ENCODE results near the gene NT5DC4. TPM values are rescaled to one million over a fixed set of nuclear protein-coding genes. Genes with fewer than 3 reads are reported as not detected.

The NT5DC4 gene
- total and polyA plus RNA-seq, 4 donors, result 1.2 TPM; not detected in 3

DNA sequence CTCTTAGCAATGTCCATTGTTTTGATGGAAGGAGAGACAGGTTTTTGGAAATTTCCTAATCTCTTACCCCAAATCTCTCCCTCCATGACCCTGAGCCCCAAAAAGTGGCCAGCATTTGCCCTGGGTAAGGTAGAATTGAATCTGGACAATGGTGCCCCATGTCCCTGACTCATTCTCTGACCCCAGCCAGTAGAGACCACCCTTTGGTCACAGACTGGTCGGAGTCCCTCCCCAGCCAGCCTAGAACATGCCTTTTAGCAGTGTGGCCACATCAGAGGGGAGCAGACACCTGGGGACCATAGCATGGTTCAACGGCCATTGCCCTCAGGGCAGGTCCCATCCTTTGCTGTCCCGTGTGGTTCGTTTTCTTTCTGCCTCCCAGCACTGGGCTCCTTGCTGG, 6.5 kb upstream of the NT5DC4 start:
- no peak for DNase-seq (ENCODE audit: low spot score)
- Histone ChIP-seq H3K27me3 (ENCODE audit: control insufficient read depth in 4 of 4, insufficient read depth in 4 of 4, low read length in 3 of 4) (no peaks in the 10 kb centered on the region), H3K36me3 (ENCODE audit: control insufficient read depth in 4 of 4, insufficient read depth in 3 of 4, low read depth in 1 of 4, low read length in 3 of 4) (no peaks in the 10 kb centered on the region), H3K9ac (ENCODE audit: low read depth in 1 of 2, low read length in 2 of 2) (no peak overlapping the region), H3K27ac (ENCODE audit: low read depth in 1 of 2, low read length in 2 of 2) (no peak overlapping the region), H3K9me3 (ENCODE audit: control insufficient read depth in 4 of 4, low read length in 3 of 4) (no peaks in the 10 kb centered on the region), H3K4me1 (ENCODE audit: control insufficient read depth in 4 of 4, insufficient read depth in 4 of 4, low read length in 3 of 4) (no peaks in the 10 kb centered on the region), H3K4me3 (ENCODE audit: low read depth in 1 of 3, low read length in 3 of 3) (no peak overlapping the region)
- WGBS, result 86% methylated on average over 4 of the region's 4 CpGs
- TF ChIP-seq, protein P1, sequence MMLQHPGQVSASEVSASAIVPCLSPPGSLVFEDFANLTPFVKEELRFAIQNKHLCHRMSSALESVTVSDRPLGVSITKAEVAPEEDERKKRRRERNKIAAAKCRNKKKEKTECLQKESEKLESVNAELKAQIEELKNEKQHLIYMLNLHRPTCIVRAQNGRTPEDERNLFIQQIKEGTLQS (IDR thresholded peaks at IDR 0.05), result no peak
- no peak for TF ChIP-seq TAF1 (conservative IDR thresholded peaks at IDR 0.05)
- TF ChIP-seq, protein P2, sequence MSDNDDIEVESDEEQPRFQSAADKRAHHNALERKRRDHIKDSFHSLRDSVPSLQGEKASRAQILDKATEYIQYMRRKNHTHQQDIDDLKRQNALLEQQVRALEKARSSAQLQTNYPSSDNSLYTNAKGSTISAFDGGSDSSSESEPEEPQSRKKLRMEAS (IDR thresholded peaks at IDR 0.05), result no peak
- no peak for TF ChIP-seq NR2F2 (IDR thresholded peaks at IDR 0.05)
- TF ChIP-seq FOXA1 (IDR thresholded peaks at IDR 0.05), result no peak
- TF ChIP-seq, protein P3, sequence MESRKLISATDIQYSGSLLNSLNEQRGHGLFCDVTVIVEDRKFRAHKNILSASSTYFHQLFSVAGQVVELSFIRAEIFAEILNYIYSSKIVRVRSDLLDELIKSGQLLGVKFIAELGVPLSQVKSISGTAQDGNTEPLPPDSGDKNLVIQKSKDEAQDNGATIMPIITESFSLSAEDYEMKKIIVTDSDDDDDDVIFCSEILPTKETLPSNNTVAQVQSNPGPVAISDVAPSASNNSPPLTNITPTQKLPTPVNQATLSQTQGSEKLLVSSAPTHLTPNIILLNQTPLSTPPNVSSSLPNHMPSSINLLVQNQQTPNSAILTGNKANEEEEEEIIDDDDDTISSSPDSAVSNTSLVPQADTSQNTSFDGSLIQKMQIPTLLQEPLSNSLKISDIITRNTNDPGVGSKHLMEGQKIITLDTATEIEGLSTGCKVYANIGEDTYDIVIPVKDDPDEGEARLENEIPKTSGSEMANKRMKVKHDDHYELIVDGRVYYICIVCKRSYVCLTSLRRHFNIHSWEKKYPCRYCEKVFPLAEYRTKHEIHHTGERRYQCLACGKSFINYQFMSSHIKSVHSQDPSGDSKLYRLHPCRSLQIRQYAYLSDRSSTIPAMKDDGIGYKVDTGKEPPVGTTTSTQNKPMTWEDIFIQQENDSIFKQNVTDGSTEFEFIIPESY (IDR thresholded peaks at IDR 0.05), result no peak
- no peak for TF ChIP-seq HNF4G (IDR thresholded peaks at IDR 0.05)
- no peak for TF ChIP-seq GABPA (IDR thresholded peaks at IDR 0.05 in 1 of 2, conservative IDR thresholded peaks at IDR 0.05 in 1 of 2)
- no peak for TF ChIP-seq HNF4A (conservative IDR thresholded peaks at IDR 0.05)
- no peak for TF ChIP-seq RXRA (IDR thresholded peaks at IDR 0.05)
- TF ChIP-seq RAD21 (IDR thresholded peaks at IDR 0.05), result no peak
- TF ChIP-seq, protein P4, sequence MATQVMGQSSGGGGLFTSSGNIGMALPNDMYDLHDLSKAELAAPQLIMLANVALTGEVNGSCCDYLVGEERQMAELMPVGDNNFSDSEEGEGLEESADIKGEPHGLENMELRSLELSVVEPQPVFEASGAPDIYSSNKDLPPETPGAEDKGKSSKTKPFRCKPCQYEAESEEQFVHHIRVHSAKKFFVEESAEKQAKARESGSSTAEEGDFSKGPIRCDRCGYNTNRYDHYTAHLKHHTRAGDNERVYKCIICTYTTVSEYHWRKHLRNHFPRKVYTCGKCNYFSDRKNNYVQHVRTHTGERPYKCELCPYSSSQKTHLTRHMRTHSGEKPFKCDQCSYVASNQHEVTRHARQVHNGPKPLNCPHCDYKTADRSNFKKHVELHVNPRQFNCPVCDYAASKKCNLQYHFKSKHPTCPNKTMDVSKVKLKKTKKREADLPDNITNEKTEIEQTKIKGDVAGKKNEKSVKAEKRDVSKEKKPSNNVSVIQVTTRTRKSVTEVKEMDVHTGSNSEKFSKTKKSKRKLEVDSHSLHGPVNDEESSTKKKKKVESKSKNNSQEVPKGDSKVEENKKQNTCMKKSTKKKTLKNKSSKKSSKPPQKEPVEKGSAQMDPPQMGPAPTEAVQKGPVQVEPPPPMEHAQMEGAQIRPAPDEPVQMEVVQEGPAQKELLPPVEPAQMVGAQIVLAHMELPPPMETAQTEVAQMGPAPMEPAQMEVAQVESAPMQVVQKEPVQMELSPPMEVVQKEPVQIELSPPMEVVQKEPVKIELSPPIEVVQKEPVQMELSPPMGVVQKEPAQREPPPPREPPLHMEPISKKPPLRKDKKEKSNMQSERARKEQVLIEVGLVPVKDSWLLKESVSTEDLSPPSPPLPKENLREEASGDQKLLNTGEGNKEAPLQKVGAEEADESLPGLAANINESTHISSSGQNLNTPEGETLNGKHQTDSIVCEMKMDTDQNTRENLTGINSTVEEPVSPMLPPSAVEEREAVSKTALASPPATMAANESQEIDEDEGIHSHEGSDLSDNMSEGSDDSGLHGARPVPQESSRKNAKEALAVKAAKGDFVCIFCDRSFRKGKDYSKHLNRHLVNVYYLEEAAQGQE (IDR thresholded peaks at IDR 0.05), result no peak
- TF ChIP-seq EGR1 (IDR thresholded peaks at IDR 0.05; ENCODE audit: low read depth in 2 of 2), result no peak
- TF ChIP-seq FOXA2 (IDR thresholded peaks at IDR 0.05), result no peak
- no peak for TF ChIP-seq SP1 (IDR thresholded peaks at IDR 0.05)
- TF ChIP-seq JUND (IDR thresholded peaks at IDR 0.05), result no peak
- TF ChIP-seq, protein P5, sequence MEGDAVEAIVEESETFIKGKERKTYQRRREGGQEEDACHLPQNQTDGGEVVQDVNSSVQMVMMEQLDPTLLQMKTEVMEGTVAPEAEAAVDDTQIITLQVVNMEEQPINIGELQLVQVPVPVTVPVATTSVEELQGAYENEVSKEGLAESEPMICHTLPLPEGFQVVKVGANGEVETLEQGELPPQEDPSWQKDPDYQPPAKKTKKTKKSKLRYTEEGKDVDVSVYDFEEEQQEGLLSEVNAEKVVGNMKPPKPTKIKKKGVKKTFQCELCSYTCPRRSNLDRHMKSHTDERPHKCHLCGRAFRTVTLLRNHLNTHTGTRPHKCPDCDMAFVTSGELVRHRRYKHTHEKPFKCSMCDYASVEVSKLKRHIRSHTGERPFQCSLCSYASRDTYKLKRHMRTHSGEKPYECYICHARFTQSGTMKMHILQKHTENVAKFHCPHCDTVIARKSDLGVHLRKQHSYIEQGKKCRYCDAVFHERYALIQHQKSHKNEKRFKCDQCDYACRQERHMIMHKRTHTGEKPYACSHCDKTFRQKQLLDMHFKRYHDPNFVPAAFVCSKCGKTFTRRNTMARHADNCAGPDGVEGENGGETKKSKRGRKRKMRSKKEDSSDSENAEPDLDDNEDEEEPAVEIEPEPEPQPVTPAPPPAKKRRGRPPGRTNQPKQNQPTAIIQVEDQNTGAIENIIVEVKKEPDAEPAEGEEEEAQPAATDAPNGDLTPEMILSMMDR (IDR thresholded peaks at IDR 0.05; ENCODE audit: low read depth, low read length, missing input control), result no peak
- no peak for TF ChIP-seq YY1 (IDR thresholded peaks at IDR 0.05)
